Measurements from ENCODE around the gene FRAS1. TPM values are rescaled to one million over a fixed set of nuclear protein-coding genes. Genes with fewer than 3 reads are reported as not detected.

The FRAS1 gene
- total and polyA plus RNA-seq, 2 of the 8 experiments (the other 6 are each of a cell fraction or from before 2014, with no cell fraction given) = 38.5 to 109 TPM

GRCh38 chr4:78220283-78220682 lies 163.2 kb downstream of the FRAS1 start:
- Histone ChIP-seq H2BK20ac (ENCODE audit: low read length) (no peak overlapping the region), H2AK5ac (ENCODE audit: low read depth, low read length) (no peak overlapping the region), H3K9me3 (ENCODE audit: insufficient read depth in 2 of 2, low read depth in 1 of 2, low read length in 1 of 2) (no peaks in the 10 kb centered on the region), H3K4ac (replicated peaks; ENCODE audit: insufficient read length, low read depth, low read length) (no peak overlapping the region), H3K4me2 (ENCODE audit: insufficient read depth in 1 of 2, low read depth in 2 of 2, low read length in 2 of 2) (no peak overlapping the region), H3K23ac (ENCODE audit: insufficient read length) (no peak overlapping the region), H3K79me1 (ENCODE audit: low read depth, low read length) (peaks cover 2% of the 10 kb centered on the region; the same call in 1 of the 2 replicates), H2AFZ (ENCODE audit: low read length) (no peak overlapping the region), H3K18ac (ENCODE audit: extremely low read depth, low read length) (no peak overlapping the region), H3K27me3 (replicated peaks in 1 of 4; ENCODE audit: control insufficient read depth in 3 of 4, extremely low read depth in 1 of 4, insufficient read depth in 3 of 4, low read length in 3 of 4) (no peaks in the 10 kb centered on the region), H2BK12ac (ENCODE audit: low read depth, low read length) (no peak overlapping the region), H2BK5ac (ENCODE audit: low read depth, low read length) (no peak overlapping the region), H3K23me2 (ENCODE audit: low read depth, low read length) (no peaks in the 10 kb centered on the region), H4K20me1 (replicated peaks in 1 of 2; ENCODE audit: control insufficient read depth in 1 of 2, insufficient read depth in 2 of 2, low read length in 2 of 2) (peaks cover 2 to 7% of the 10 kb centered on the region in 2 experiments), H3K27ac (ENCODE audit: low read depth, low read length) (no peak overlapping the region), H4K8ac (ENCODE audit: extremely low read depth, insufficient read depth, low read length) (no peak overlapping the region), H4K5ac (ENCODE audit: insufficient read length, low read depth, low read length) (no peak overlapping the region), H3K36me3 (ENCODE audit: control insufficient read depth in 2 of 4, insufficient read depth in 4 of 4, low read length in 3 of 4) (no peaks in the 10 kb centered on the region), H4K91ac (replicated peaks; ENCODE audit: insufficient read length, low read length) (no peak overlapping the region), H3K4me1 (replicated peaks in 1 of 4; ENCODE audit: control insufficient read depth in 3 of 4, insufficient read depth in 4 of 4, low read length in 3 of 4) (peaks cover 4 to 24% (median 15%) of the 10 kb centered on the region in 4 experiments; a peak in 6 of 7 replicates), H3K79me2 (ENCODE audit: control insufficient read depth in 1 of 2, insufficient read depth in 2 of 2, low read length in 2 of 2) (peaks cover 0 to 88% of the 10 kb centered on the region in 2 experiments; a peak in 3 of 4 replicates), H2BK15ac (ENCODE audit: low read length) (no peak overlapping the region), H3K4me3 (ENCODE audit: extremely low read depth in 1 of 4, insufficient read depth in 2 of 4, low read depth in 3 of 4, low read length in 4 of 4) (no peak overlapping the region), H3K9ac (replicated peaks in 1 of 4; ENCODE audit: extremely low read depth in 1 of 4, low read depth in 3 of 4, low read length in 3 of 4) (no peak overlapping the region), H2BK120ac (replicated peaks; ENCODE audit: low read depth, low read length) (no peak overlapping the region), H3K56ac (replicated peaks; ENCODE audit: insufficient read length, low read depth, low read length) (no peak overlapping the region), H3K14ac (ENCODE audit: insufficient read length) (no peak overlapping the region)
- DNase-seq (ENCODE audit: low read depth in 1 of 2, low spot score in 2 of 2) = no peak
- ChIA-PET CTCF (ENCODE audit: partially characterized antibody) (interaction anchor here (1.3 kb wide), 1 partner anchor 14 kb away, joined by 3 read pairs; no protein-coding TSS in a partner anchor), POLR2A (ENCODE audit: partially characterized antibody) (no interaction called here)
- no peak for FAIRE-seq
- WGBS, 2 experiments (ENCODE audit: extremely low coverage in 1 of 2, insufficient coverage in 1 of 2, insufficient read length in 1 of 2, insufficient replicate concordance in 2 of 2, low coverage in 1 of 2, low lambda C conversion rate in 2 of 2, missing lambda C conversion rate in 1 of 2) = 77% methylated on average over 3 of the region's 3 CpGs; no CpG with 5 or more reads in 1 of the 2 experiments
- TF ChIP-seq SP1 (IDR thresholded peaks at IDR 0.05; ENCODE audit: low read depth, low read length) (no peak), TAF1 (IDR thresholded peaks at IDR 0.05; ENCODE audit: low read depth, low read length) (no peak), EGR1 (IDR thresholded peaks at IDR 0.05; ENCODE audit: borderline replicate concordance, low read depth, low read length) (no peak), TBP (IDR thresholded peaks at IDR 0.05; ENCODE audit: low read depth, low read length) (no peak), RAD21 (IDR thresholded peaks at IDR 0.05 in 1 of 2, conservative IDR thresholded peaks at IDR 0.05 in 1 of 2; ENCODE audit: low read depth in 2 of 2, low read length in 2 of 2) (no peak), YY1 (IDR thresholded peaks at IDR 0.05; ENCODE audit: low read depth, low read length) (no peak), PHF8 (conservative IDR thresholded peaks at IDR 0.05; ENCODE audit: low read depth, low read length) (no peak)

Measured in H1 (cell line).